GM12872 (cell line): ENCODE data around the gene ZBTB40.

Experiments
- TF ChIP-seq, protein P1 (sequence below): IDR thresholded peaks from 3 replicates; pipeline ENCODE4 v1.5.1; 2011; ENCODE audit warnings: low read depth, mild to moderate bottlenecking, low read length, moderate library complexity; ENCODE audit not compliant: insufficient read depth

The ZBTB40 gene

DNA sequence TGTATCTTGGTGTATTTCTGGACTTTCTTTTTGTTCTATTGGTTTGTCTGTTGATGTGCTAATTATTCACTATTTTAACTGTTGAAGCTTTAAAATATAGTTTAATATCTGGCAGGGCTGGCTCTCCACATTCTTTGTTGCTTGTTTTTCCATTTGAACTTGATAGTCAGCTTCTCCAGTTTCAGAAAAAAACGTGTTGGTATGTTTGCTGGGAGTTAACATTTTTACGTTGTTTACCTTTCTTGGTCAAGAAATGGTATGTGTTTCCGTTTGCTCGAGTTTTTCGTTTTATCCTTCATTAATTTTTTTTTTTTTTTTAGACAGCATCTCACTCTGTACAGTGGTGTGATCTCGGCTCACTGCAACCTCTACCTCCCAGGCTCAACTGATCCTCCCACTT, 16.9 kb upstream of the ZBTB40 start:
- TF ChIP-seq, protein P1, sequence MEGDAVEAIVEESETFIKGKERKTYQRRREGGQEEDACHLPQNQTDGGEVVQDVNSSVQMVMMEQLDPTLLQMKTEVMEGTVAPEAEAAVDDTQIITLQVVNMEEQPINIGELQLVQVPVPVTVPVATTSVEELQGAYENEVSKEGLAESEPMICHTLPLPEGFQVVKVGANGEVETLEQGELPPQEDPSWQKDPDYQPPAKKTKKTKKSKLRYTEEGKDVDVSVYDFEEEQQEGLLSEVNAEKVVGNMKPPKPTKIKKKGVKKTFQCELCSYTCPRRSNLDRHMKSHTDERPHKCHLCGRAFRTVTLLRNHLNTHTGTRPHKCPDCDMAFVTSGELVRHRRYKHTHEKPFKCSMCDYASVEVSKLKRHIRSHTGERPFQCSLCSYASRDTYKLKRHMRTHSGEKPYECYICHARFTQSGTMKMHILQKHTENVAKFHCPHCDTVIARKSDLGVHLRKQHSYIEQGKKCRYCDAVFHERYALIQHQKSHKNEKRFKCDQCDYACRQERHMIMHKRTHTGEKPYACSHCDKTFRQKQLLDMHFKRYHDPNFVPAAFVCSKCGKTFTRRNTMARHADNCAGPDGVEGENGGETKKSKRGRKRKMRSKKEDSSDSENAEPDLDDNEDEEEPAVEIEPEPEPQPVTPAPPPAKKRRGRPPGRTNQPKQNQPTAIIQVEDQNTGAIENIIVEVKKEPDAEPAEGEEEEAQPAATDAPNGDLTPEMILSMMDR: no peak

DNA sequence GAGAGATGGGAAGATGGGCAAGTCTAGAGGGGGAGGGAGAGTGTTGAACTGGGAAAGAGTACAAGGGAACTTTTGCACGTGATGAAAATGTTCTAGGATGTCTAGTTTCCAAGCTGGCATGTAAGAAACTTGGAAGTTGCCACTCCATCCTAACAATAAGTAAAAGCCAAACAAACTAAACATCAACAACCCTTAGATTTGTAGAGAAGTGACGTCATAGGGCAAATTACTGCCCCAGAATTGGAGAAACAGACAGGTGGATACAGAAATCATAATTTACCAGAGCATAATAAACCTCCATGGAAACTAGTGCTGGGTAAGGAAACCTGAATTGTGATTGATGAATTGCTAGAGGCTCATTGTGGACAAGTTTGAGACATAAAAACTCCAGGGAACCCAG, 14.7 kb upstream of the ZBTB40 start:
- TF ChIP-seq, protein P1: no peak

DNA sequence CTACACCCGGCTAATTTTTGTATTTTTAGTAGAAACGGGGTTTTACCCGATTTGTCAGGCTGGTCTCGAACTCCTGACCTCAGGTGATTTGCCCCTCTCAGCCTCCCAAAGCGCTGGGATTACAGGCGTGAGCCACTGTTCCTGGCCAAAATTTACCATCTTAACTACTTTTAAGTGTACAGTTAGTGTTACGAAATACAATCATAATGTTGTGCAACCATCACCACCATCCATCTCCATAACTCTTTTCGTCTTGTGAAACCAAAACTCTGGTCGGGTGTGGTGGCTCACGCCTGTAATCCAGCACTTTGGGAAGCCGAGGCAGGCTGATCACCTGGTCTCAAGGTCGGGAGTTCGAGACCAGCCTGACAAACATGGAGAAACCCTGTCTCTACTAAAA, 14.1 kb upstream of the ZBTB40 start:
- TF ChIP-seq, protein P1: no peak

DNA sequence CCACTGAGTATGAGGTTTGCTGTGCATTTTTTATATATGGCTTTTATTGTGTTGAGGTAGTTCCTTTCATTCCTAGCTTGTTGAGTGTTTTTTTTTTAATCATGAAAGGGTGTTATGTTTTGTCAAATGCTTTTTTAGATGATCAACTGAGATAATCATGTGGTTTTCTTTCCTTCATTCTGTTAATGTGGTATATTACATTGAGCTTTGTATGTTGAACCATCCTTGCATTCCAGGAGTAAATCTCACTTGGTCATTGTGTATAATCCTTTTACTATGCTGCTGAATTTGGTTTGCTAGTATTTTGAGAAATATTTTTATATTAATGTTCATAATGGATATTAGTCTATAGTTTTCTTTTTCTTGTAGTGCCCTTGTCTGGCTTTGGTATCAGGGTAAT, 11.1 kb upstream of the ZBTB40 start:
- TF ChIP-seq, protein P1: no peak

DNA sequence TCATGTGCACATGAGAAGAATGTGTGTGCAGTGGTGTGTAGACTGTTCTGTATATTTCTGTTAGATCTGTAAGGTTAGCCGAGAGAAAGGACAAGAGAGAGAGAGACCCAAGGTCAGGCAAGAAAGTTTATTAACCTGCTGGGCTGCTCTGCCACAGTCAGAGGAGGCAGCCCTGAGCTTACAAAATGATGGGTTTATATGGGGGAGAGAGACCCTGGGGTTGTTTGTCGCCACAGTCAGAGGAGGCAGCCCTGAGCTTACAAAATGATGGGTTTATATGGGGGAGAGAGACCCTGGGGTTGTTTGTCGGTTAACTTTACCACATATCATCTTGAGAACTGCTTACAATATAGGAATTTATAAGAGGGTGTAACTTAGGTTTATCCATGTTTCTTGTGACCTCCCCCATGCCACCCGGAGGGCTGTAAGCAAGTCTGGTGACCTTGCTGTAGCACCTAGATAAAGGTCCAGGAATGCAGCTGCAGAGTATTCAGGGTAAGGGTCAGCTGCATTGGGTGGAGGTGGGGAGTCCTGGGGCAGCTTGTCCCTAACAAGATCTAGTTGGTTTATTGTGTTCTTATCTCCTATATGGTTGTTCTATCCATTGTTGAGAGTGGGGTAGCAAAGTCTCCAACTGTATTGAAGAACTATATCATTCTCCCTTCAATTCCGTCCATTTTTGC, 9.3 kb upstream of the ZBTB40 start:
- TF ChIP-seq, protein P1: no peak

DNA sequence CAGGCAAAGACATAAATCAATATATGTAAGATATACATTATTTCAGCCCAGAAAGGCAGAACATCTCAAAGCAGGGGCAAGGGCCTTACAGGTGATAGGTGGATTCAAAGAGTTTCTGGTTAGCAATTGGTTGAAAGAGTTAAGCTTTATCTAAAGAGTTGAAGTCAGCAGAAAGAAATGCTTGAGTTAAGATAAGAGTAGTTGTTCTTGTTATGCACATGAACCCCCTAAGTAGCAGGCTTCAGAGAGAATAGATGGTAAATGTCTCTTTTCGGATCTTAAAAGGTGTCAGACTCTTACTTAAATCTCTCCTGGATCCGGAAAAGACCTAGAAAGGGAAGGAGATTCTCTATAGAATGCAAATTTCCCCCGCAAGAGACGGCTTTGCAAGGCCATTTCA, 8.3 kb upstream of the ZBTB40 start:
- TF ChIP-seq, protein P1: no peak

DNA sequence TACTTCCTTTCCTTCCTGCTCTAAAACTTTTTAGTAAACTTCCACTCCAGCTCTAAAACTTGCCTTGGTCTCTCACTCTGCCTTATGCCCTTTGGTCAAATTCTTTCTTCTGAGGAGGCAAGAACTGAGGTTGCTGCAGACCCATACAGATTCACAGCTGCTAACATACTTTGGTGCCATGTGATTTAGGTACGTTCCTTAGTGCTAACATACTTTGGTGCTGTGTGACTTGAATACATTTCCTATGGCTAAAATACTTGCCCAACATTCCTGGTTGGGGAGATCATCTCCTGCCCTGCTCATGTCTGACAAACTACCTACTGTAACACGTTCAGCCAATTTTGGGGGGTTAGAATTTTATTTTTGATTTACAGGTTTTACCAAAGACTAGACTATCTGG, 6.8 kb upstream of the ZBTB40 start:
- TF ChIP-seq, protein P1: no peak
